GM12874 (cell line): ENCODE measurements around the gene LRRK2.

Experiments
- CTCF ChIP-seq: IDR thresholded peaks from 2 replicates; pipeline ENCODE4 v1.5.1; 2011; ENCODE audit warnings: low read depth, mild to moderate bottlenecking, control low read depth, low read length, moderate library complexity; ENCODE audit not compliant: insufficient read depth

LRRK2 gene

GRCh38 chr12:40330180-40330579, 105.4 kb downstream of the LRRK2 start:
- no peak for TF ChIP-seq CTCF

- TF ChIP-seq CTCF: no peak
These were observed 107.1 kb downstream of the LRRK2 start for GRCh38 chr12:40331886-40332285.

- TF ChIP-seq CTCF: no peak
These were observed 111.2 kb downstream of the LRRK2 start for GRCh38 chr12:40335991-40336390.

- TF ChIP-seq CTCF: peak; percentile 35; the same call in 1 of the 2 replicates
These were observed 111.9 kb downstream of the LRRK2 start for GRCh38 chr12:40336573-40337199.

- no peak for TF ChIP-seq CTCF
These were observed 113.3 kb downstream of the LRRK2 start for GRCh38 chr12:40338071-40338470.

- no peak for TF ChIP-seq CTCF
These were observed 113.8 kb downstream of the LRRK2 start for GRCh38 chr12:40338621-40339020.

GRCh38 chr12:40342010-40342409, 117.2 kb downstream of the LRRK2 start:
- no peak for TF ChIP-seq CTCF

GRCh38 chr12:40343124-40343523, 118.3 kb downstream of the LRRK2 start:
- TF ChIP-seq CTCF: no peak
